GM12874 (cell line): ENCODE results near the gene EPS15.

ENCODE experiments used
- TF ChIP-seq, protein P1 (sequence below): IDR thresholded peaks from 2 replicates; pipeline ENCODE4 v1.5.1; 2011; ENCODE audit warnings: low read depth, mild to moderate bottlenecking, control low read depth, low read length, moderate library complexity; ENCODE audit not compliant: insufficient read depth

EPS15 gene

GRCh38 chr1:51313268-51313852 is 205.7 kb downstream of the EPS15 start:
- TF ChIP-seq, protein P1, sequence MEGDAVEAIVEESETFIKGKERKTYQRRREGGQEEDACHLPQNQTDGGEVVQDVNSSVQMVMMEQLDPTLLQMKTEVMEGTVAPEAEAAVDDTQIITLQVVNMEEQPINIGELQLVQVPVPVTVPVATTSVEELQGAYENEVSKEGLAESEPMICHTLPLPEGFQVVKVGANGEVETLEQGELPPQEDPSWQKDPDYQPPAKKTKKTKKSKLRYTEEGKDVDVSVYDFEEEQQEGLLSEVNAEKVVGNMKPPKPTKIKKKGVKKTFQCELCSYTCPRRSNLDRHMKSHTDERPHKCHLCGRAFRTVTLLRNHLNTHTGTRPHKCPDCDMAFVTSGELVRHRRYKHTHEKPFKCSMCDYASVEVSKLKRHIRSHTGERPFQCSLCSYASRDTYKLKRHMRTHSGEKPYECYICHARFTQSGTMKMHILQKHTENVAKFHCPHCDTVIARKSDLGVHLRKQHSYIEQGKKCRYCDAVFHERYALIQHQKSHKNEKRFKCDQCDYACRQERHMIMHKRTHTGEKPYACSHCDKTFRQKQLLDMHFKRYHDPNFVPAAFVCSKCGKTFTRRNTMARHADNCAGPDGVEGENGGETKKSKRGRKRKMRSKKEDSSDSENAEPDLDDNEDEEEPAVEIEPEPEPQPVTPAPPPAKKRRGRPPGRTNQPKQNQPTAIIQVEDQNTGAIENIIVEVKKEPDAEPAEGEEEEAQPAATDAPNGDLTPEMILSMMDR = peak; percentile 32; the same call in 1 of the 2 replicates

DNA sequence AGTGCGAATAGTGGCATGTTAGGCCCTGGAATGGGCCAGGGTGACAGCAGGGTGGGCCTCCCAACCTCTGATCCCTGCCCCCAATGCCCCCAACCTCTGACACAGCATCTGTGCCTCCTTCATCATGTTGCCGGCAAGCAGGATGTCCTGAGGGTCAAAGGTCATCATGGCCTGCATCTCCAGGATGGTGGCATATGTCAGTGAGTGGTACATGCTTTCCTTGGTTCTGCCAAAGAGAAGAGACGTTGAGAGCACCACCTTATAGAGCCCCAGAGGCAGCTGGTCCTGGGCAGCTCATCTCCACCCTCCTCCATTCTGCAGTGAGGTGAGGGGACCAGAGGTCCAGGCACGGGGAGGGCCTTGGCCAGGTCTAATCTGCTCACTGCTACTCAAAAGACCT is 206.3 kb downstream of the EPS15 start:
- TF ChIP-seq, protein P1 = no peak

DNA sequence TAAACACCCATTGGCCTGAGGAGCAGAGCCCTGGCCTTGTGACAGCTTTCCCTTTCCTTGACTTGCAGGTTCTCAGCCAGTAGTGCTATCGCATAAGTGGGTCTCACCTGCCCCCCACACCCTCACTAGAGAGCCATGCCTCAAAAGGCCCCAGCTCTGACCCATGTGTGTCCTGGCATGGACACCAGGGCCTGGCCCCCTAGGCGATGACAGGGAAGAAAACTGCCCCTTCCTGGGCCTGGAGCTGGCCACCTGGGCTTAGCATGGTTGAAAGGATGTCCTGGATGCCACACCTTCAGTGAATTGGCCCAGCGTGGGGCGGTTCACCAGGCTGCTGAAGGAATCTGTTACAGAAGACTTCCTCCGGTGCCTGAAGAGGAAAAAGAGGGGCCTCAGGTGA is 207.2 kb downstream of the EPS15 start:
- TF ChIP-seq, protein P1 = no peak

- TF ChIP-seq, protein P1 = peak; percentile 23; the same call in 1 of the 2 replicates
These were observed 208.0 kb downstream of the EPS15 start for GRCh38 chr1:51310871-51311613.

DNA sequence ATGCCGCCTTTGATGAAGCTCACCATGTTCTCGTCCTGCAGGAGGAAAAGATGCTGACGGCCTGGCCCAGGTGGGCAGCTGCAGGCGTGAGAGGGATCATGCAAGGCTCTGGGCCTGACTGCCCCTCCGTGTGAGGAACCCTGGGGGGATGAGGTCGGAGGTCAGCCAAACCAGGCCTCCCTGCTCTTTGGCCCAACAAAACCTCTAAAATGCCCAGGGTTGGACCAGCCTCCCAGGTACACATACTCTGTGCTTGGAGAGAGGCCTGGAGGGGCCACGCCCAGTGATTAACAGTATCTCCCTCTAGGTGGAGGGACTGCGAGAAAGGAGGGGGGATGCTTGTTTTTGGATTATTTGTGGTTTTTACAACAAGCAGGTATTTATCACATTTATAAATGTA is 209.8 kb downstream of the EPS15 start:
- TF ChIP-seq, protein P1 = no peak

GRCh38 chr1:51308636-51309035 is 210.4 kb downstream of the EPS15 start:
- TF ChIP-seq, protein P1 = no peak

DNA sequence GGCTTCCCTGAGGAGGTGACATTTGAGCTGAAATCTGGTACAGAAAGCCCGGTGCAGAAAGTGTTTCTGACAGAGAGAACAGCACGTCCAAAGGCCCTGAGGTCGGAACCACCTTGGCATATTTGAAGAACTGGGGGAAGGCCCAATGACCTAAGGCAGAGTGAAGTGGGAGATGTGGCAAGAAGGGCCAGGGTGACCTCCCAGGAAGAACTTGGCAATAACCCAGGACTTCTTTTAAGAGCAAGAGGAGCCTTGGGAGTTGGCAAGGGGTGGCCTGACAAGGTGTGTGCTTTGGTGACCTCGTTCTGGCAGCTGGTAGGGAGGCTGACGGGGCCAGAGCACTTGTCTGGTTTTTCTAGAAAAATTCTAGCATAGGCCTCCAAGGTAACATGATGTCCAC is 212.1 kb downstream of the EPS15 start:
- TF ChIP-seq, protein P1 = no peak
